ENCODE measurements around the gene C4A.
"Not testable (repeated sequence)": the region's sequence is repeated elsewhere in the genome, so short reads cannot be mapped to it uniquely, and the experiment has no call there.

C4A gene

DNA sequence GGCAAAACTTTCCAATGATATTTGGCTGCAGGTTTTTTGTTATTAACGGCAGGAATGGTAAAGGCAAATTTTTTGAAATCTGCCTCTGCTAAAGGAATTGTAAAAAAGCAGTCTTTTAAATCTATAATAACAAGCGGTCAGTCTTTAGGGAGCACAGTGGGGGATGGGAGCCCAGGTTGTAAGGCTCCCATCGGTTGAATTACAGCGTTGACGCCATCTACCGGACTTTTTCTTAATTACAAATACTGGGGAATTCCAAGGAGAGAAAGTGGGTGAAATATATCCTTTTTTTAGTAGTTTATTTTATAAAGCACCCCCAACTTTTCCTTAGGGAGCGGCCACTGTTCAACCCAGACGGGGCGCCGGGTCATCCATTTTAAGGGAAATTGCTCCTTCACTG lies 7.5 kb downstream of the C4A start:
- DNase-seq = not testable (repeated sequence)

DNA sequence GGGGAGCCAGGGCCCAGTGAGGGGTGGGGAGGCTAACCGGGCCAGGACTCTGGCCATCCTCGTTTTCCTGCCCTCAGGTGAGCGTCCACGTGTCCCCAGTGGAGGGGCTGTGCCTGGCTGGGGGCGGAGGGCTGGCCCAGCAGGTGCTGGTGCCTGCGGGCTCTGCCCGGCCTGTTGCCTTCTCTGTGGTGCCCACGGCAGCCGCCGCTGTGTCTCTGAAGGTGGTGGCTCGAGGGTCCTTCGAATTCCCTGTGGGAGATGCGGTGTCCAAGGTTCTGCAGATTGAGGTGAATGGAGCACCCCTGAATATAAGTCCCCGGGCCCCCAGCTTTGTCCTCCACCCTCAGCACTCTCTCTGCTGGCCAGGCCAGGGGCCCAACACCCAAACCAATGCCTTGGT lies 12.6 kb downstream of the C4A start:
- not testable (repeated sequence) for DNase-seq

DNA sequence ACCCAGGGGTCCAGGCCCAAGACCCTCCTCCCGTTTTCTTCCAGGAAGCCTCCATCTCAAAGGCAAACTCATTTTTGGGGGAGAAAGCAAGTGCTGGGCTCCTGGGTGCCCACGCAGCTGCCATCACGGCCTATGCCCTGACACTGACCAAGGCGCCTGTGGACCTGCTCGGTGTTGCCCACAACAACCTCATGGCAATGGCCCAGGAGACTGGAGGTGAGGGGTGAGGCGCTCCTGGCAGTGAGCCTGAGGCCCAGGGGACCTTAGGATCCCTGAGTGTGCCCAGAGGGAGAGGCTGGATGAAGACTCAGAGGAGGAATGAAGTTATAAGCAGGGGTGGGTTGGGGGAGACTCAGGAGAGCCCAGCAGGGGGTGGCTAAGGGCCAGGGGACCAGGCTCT lies 14.5 kb downstream of the C4A start:
- not testable (repeated sequence) for DNase-seq

DNA sequence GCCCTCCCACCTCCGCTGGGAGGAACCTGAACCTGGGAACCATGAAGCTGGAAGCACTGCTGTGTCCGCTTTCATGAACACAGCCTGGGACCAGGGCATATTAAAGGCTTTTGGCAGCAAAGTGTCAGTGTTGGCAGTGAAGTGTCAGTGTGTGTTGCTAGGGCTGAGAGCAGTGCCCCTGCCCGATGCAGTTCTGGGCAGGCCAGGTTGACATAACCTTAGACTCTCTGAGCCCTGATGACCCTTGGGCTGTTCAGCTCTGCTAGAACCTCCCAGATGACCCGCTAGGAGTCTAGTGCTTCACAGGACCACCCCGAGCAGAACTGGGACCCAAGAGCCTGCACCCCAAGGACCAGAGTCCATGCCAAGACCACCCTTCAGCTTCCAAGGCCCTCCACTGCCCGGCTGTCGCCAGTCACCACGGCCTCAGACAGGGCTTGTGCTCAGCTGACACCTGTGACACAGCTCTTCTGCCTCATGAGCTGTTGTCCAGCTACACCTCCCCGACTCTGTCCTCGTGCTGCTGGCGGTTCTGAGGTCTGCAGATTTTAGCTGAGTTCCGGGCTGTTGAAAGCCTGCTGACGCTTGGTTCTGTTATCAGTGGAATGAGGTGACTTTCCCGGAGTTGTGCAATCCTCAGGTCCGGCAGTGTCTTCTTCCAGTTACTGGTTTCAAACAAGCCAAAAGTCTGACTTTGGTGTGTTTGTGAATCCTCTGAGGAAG lies 20.9 kb downstream of the C4A start:
- DNase-seq = not testable (repeated sequence)

DNA sequence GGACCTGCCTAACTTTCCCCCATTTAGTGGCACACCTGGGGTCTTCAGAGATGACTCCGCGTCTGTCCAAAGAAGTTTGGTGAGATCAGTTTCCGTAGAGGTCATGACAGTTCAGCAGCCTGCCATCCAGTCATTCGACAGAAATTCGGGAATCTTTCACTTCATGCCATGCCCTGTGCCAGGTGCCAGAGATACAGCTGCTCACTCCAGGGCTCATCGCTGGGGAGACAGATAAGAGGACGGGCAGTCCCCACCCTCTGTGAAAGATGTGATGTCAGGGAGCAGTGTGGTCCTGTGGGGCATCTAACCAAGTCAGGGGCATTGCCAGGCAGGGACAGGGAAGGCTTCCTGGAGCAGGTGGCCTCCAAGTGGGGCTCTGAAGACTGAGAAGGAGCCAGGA lies 21.4 kb downstream of the C4A start:
- DNase-seq = not testable (repeated sequence)

DNA sequence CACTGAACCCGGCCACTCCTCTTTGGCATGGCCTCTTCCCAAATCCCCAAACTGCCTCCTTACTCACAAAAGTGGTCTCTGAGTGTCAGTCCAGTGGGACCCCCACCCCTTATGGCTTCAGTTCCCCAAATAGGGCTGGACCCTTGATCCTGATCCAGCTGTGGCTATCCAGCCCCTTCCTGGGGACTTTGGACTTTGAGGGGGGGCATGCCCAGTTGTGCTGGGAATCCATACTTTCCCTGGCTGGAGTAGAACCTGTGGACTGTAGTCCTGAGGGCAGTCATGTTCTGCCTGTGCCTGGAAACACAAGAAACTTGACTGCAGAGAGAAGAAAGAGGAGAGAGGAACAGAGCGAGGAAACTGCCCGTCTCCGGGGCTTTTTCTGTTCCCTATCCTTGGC lies 22.5 kb downstream of the C4A start:
- not testable (repeated sequence) for DNase-seq

DNA sequence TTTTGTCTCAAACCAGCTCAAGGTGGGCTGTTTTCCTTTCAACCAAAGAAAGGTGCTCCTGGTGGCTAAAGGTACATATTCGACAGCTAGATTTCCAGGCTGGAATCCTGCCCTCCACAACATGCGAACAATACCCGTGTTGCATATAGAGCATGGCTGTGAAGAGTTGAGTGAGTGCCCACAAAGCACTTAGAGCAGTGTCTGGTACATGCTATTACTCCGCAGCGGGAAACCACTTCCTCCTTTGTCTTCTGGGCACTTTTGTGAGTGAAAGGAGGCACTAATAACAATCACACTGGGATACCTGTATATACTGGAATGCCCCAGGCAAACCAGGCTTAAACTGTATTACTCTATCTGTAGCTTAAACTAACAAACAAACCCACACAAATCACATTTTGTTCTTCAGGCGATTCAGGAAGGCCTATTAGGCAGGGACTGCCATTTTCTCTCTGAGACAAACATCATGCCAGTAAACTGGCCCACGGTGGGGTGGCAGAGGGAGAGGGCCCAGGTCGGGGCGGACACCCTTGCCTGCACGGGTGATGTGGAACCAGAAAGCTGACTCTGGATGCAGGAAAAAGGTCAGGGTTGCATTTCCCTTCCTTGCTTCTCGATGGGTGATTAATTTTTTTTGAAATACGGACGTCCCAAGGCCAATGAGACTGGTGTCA lies 23.1 kb downstream of the C4A start:
- DNase-seq = not testable (repeated sequence)

DNA sequence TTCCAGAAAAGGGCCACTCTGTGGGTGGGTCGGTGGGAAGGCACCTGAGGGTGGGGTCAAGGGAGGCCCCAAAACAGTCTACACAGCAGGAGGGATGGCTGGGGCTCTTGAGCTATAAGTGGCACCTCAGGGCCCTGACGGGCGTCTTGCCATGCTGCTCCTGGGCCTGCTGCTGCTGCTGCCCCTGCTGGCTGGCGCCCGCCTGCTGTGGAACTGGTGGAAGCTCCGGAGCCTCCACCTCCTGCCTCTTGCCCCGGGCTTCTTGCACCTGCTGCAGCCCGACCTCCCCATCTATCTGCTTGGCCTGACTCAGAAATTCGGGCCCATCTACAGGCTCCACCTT lies 23.7 kb downstream of the C4A start:
- DNase-seq = not testable (repeated sequence)

DNA sequence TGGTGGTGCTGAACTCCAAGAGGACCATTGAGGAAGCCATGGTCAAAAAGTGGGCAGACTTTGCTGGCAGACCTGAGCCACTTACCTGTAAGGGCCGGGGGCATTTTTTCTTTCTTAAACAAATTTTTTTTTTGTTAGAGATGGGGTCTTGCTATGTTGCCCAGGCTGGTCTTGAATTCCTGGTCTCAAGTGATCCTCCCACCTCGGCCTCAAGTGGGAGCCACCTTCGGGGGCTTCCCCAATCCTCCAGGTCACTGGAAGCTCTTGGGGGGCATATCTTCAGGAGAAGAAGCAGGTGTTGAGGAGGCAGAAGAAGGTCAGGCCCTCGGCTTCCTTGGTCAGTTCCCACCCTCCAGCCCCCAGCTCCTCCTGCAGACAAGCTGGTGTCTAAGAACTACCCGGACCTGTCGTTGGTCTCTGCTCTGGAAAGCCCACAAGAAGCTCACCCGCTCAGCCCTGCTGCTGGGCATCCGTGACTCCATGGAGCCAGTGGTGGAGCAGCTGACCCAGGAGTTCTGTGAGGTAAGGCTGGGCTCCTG lies 24.2 kb downstream of the C4A start:
- not testable (repeated sequence) for DNase-seq

DNA sequence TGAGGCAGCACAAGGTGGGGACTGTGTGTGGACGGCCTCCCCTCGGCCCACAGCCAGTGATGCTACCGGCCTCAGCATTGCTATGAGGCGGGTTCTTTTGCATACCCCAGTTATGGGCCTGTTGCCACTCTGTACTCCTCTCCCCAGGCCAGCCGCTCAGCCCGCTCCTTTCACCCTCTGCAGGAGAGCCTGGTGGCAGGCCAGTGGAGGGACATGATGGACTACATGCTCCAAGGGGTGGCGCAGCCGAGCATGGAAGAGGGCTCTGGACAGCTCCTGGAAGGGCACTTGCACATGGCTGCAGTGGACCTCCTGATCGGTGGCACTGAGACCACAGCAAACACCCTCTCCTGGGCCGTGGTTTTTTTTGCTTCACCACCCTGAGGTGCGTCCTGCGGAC lies 25.2 kb downstream of the C4A start:
- DNase-seq = not testable (repeated sequence)

DNA sequence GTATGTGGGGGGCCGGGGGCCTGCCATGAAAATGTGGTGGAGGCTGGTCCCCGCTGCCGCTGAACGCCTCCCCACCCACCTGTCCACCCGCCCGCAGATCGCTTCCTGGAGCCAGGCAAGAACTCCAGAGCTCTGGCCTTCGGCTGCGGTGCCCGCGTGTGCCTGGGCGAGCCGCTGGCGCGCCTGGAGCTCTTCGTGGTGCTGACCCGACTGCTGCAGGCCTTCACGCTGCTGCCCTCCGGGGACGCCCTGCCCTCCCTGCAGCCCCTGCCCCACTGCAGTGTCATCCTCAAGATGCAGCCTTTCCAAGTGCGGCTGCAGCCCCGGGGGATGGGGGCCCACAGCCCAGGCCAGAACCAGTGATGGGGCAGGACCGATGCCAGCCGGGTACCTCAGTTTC lies 26.2 kb downstream of the C4A start:
- DNase-seq = not testable (repeated sequence)

DNA sequence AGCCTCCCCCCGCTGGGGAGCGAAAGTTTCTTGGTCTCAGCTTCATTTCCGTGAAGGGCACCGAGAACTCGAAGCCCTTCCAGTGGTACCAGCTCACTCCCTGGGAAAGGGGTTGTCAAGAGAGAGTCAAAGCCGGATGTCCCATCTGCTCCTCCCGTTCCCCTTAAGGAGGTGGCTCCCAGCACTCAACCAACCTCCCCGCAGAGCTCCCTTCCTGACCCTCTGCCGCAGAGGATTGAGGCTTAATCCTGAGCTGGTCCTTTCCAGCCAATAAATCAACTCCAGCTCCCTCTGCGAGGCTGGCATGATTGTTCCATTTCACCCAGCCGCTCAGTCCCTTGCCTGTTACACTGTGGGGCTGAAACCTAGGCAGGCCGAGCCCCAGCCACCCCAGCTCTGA lies 26.8 kb downstream of the C4A start:
- not testable (repeated sequence) for DNase-seq

DNA sequence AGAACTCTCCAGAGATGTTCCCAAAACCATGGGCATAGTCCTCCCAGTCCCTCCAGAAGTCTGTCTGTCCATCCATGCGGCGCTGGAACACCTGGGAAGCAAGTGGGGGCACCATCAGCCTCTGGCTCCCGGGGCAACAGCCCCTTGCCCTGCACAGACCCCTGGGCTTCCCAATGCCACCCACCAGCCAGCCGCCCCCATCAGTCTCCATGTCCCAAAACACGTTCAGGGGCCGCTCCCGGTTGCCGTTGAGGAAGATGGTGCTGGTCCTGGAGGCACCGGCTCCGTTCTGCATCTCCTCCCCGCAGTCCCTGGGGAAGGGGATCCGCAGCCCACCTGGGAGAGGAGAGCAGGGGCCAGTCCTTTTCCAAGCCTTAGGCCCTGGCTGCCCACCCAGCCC lies 27.7 kb downstream of the C4A start:
- not testable (repeated sequence) for DNase-seq

DNA sequence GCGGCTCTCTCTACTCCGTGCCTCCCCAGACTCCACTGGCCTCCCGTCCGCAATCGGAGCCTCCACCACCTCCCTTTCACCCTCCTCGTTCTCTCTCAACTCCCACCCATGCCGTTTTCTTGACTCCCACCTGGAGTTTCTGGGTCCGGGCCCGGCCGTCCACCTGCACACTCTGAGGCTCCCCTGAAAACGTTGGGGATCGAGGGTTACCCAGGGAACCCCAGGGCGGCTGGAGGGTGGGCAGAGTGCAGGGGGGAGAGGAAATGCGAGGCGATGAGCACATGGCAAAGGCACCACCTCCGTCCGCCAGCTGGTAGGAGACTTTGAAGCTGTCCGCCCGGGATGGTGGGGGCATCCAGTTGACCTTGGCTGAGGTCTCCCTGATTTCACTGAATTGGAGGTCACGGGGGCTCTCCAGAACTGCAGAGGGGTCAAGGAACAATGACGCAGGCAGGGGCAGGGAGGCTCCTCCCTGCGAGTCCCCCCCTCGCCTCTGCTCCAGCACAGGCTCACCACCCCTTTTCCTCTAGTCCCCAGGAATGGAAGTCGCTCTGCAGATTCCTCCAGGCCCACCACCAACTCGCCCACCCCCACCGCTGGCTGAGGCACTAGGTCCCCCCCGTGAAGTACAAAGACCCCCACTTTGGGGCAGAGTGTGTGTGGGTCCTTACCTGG lies 29.1 kb downstream of the C4A start:
- DNase-seq = not testable (repeated sequence)

DNA sequence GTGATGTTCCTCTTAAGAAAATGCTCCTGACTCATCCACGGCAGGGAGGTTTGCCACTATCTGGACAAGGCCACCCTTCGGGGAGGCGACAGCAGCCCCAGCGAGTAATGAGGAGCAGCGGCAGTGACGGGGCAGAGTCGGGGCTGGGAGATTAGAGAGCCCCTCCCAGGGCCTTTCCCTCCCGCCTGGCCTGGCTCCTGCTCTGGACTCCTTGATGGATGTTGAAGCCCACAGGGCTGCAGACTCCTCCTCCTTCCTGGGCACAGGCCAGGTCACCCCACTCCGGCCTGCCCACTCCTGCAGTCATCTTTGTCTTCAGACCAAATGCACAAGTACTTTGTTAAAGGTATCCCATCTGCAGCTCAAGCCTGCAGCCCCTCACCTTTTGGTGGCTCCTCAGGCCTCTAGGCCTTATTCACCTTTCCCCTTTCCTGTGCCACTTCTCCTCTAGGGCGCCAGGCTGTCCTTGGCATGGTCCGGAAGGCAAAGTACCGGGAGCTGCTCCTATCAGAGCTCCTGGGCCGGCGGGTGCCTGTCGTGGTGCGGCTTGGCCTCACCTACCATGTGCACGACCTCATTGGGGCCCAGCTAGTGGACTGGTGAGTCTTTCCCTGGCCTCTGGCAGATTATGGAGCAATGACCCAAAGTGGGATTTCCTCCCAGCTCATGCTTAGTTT lies 31.2 kb downstream of the C4A start:
- not testable (repeated sequence) for DNase-seq

DNA sequence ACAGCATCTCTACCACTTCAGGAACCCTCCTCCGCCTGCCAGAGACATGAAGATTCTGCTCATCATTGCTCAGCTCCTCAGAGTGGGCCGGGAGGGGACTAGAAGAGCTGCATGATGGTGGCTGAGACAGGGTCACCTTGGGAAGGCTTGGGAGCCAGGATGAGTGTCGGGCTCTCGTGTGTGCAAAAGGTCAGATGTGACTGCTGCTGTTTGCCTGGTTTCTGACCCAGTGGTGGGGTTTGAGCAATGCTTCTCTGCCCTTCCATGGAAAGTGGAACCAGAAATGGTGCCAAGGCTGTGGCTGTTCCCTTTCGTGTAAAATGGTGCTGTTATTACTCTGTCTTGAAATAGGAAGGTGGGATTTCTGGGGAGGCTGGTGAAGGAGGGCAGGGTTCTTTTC lies 31.9 kb downstream of the C4A start:
- DNase-seq = not testable (repeated sequence)

DNA sequence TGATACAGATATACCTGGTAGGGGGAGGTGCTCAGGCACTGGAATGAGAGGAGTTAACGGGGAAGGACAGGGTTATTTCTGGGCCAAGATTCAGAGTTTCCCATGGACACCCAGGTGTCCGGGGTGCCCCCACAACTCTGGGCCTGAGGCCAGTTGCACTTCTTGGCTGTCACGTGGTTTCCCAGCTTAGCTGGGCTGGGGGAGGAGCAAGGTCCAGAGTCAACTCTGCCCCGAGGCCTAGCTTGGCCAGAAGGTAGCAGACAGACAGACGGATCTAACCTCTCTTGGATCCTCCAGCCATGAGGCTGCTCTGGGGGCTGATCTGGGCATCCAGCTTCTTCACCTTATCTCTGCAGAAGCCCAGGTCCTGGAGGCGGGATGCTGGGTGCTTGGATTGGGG lies 32.7 kb downstream of the C4A start, which contains the start of gene C4B:
C4B (plus strand) TSS at position 249 of the 400 bp plus-strand sequence; CDS start at position 300, 51 bp downstream.
- not testable (repeated sequence) for DNase-seq

DNA sequence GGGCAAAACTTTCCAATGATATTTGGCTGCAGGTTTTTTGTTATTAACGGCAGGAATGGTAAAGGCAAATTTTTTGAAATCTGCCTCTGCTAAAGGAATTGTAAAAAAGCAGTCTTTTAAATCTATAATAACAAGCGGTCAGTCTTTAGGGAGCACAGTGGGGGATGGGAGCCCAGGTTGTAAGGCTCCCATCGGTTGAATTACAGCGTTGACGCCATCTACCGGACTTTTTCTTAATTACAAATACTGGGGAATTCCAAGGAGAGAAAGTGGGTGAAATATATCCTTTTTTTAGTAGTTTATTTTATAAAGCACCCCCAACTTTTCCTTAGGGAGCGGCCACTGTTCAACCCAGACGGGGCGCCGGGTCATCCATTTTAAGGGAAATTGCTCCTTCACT lies 40.2 kb downstream of the C4A start:
- DNase-seq = not testable (repeated sequence)

DNA sequence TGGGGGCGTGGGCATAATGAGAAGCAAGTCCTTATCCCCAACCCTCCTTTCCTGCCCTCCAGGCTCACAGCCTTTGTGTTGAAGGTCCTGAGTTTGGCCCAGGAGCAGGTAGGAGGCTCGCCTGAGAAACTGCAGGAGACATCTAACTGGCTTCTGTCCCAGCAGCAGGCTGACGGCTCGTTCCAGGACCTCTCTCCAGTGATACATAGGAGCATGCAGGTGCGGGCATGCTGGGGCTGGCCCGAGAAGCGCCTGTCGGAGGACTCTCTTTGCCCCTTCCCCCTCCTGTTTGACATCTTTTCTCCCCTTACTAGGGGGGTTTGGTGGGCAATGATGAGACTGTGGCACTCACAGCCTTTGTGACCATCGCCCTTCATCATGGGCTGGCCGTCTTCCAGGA lies 46.8 kb downstream of the C4A start:
- DNase-seq = not testable (repeated sequence)

DNA sequence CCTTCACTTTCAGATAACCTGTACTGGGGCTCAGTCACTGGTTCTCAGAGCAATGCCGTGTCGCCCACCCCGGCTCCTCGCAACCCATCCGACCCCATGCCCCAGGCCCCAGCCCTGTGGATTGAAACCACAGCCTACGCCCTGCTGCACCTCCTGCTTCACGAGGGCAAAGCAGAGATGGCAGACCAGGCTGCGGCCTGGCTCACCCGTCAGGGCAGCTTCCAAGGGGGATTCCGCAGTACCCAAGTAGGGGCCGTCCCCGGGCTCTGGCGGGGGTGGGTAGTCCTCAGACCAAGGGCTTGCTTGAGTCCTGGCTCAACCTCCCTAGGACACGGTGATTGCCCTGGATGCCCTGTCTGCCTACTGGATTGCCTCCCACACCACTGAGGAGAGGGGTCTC lies 47.7 kb downstream of the C4A start:
- DNase-seq = not testable (repeated sequence)

DNA sequence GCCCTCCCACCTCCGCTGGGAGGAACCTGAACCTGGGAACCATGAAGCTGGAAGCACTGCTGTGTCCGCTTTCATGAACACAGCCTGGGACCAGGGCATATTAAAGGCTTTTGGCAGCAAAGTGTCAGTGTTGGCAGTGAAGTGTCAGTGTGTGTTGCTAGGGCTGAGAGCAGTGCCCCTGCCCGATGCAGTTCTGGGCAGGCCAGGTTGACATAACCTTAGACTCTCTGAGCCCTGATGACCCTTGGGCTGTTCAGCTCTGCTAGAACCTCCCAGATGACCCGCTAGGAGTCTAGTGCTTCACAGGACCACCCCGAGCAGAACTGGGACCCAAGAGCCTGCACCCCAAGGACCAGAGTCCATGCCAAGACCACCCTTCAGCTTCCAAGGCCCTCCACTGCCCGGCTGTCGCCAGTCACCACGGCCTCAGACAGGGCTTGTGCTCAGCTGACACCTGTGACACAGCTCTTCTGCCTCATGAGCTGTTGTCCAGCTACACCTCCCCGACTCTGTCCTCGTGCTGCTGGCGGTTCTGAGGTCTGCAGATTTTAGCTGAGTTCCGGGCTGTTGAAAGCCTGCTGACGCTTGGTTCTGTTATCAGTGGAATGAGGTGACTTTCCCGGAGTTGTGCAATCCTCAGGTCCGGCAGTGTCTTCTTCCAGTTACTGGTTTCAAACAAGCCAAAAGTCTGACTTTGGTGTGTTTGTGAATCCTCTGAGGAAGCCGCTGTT lies 53.6 kb downstream of the C4A start:
- not testable (repeated sequence) for DNase-seq

DNA sequence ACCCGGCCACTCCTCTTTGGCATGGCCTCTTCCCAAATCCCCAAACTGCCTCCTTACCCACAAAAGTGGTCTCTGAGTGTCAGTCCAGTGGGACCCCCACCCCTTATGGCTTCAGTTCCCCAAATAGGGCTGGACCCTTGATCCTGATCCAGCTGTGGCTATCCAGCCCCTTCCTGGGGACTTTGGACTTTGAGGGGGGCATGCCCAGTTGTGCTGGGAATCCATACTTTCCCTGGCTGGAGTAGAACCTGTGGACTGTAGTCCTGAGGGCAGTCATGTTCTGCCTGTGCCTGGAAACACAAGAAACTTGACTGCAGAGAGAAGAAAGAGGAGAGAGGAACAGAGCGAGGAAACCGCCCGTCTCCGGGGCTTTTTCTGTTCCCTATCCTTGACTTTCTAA lies 55.3 kb downstream of the C4A start:
- not testable (repeated sequence) for DNase-seq
